WTC11 (cell line): ENCODE measurements around the gene JADE2.

Source experiments
- ATF3 ChIP-seq: sonication (generic); formaldehyde crosslinking; conservative IDR thresholded peaks from 2 replicates; pipeline ENCODE4 v1.8.1; 2022; ENCODE audit warnings: mild to moderate bottlenecking, missing genetic modification reagents
- FOXK1 ChIP-seq: sonication (generic); formaldehyde crosslinking; IDR thresholded peaks from 2 replicates; pipeline ENCODE4 v1.8.0; 2022; ENCODE audit warnings: mild to moderate bottlenecking, moderate library complexity, missing genetic modification reagents
- SP1 ChIP-seq: sonication (generic); formaldehyde crosslinking; conservative IDR thresholded peaks from 2 replicates; pipeline ENCODE4 v1.8.1; 2022; ENCODE audit warnings: missing genetic modification reagents
- TEAD1 ChIP-seq: sonication (generic); formaldehyde crosslinking; IDR thresholded peaks from 2 replicates; pipeline ENCODE4 v1.8.0; 2022; ENCODE audit warnings: mild to moderate bottlenecking, missing genetic modification reagents
- TEAD4 ChIP-seq: sonication (generic); formaldehyde crosslinking; IDR thresholded peaks from 2 replicates; pipeline ENCODE4 v1.8.0; 2022; ENCODE audit warnings: mild to moderate bottlenecking, missing genetic modification reagents
- USF2 ChIP-seq: sonication (generic); formaldehyde crosslinking; IDR thresholded peaks from 2 replicates; pipeline ENCODE4 v1.8.1; 2023; ENCODE audit warnings: mild to moderate bottlenecking, missing genetic modification reagents, moderate library complexity
- ZNF281 ChIP-seq: sonication (generic); formaldehyde crosslinking; IDR thresholded peaks from 2 replicates; pipeline ENCODE4 v1.8.0; 2023; ENCODE audit warnings: mild to moderate bottlenecking, missing genetic modification reagents
- TF ChIP-seq, protein P1 (sequence below): fragments of 200-600 bp; IDR thresholded peaks from 2 replicates; pipeline ENCODE4 v1.8.0; 2022; ENCODE audit warnings: antibody characterized with exemption

- TF ChIP-seq, protein P1, sequence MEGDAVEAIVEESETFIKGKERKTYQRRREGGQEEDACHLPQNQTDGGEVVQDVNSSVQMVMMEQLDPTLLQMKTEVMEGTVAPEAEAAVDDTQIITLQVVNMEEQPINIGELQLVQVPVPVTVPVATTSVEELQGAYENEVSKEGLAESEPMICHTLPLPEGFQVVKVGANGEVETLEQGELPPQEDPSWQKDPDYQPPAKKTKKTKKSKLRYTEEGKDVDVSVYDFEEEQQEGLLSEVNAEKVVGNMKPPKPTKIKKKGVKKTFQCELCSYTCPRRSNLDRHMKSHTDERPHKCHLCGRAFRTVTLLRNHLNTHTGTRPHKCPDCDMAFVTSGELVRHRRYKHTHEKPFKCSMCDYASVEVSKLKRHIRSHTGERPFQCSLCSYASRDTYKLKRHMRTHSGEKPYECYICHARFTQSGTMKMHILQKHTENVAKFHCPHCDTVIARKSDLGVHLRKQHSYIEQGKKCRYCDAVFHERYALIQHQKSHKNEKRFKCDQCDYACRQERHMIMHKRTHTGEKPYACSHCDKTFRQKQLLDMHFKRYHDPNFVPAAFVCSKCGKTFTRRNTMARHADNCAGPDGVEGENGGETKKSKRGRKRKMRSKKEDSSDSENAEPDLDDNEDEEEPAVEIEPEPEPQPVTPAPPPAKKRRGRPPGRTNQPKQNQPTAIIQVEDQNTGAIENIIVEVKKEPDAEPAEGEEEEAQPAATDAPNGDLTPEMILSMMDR: no peak
- TF ChIP-seq USF2 (no peak), SP1 (CRISPR knock-in tag) (no peak), ATF3 (CRISPR knock-in tag) (no peak), ZNF281 (CRISPR knock-in tag) (no peak), FOXK1 (CRISPR knock-in tag) (no peak), TEAD4 (CRISPR knock-in tag) (no peak), TEAD1 (CRISPR knock-in tag) (no peak)
Observed at GRCh38 chr5:134502259-134502658, 23.2 kb upstream of the JADE2 start.
